Activated T-cell treated with anti-CD3 and anti-CD28 coated beads, Interleukin-2, amount 50 U/mL, for 24 hours (primary cell): Measurements from ENCODE around the gene IL36B.

Source experiments
- DNase-seq: peaks from one replicate; pipeline ENCODE4 v3.0.0-alpha.2; 2020
- H3K27ac Mint-ChIP-seq: 2 replicates; pipeline ENCODE4 v1.8.0; 2020; ENCODE audit warnings: mild to moderate bottlenecking, mixed read lengths
- H3K27me3 Mint-ChIP-seq: 2 replicates; pipeline ENCODE4 v1.8.0; 2020; ENCODE audit warnings: mixed read lengths
- H3K36me3 Mint-ChIP-seq: 2 replicates; pipeline ENCODE4 v1.8.0; 2020; ENCODE audit warnings: low read depth, mixed read lengths
- H3K4me1 Mint-ChIP-seq: 2 replicates; pipeline ENCODE4 v1.8.0; 2020; ENCODE audit warnings: low read depth, mixed read lengths
- H3K4me3 Mint-ChIP-seq: 2 replicates; pipeline ENCODE4 v1.8.0; 2020; ENCODE audit warnings: mild to moderate bottlenecking, moderate library complexity, mixed read lengths
- H3K9me3 Mint-ChIP-seq: 2 replicates; pipeline ENCODE4 v1.8.0; 2020; ENCODE audit warnings: mixed read lengths

IL36B gene

DNA sequence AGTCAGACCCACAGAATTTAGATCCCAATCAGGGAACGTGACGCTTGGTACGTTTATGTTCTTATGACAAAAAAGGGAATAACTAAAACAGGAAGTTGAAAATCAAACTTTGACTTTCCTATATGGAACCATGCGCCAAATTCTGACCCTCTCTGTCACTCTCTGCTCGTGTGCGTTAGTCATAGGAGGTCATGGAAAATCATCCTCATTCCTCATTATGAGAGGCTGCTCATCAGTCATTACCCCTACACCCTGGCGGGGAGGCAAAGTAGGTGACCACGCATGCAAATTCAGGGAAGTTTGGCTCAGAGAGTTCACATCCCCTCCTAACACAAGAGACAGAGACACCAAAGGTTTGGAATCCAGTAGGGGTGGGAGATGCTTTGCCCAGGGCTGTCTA, 30.6 kb upstream of the IL36B start:
- Mint-ChIP-seq H3K27ac (peak overlapping the region; percentile 77), H3K9me3 (no peaks in the 10 kb centered on the region), H3K4me3 (no peak overlapping the region), H3K36me3 (no peaks in the 10 kb centered on the region), H3K27me3 (no peaks in the 10 kb centered on the region), H3K4me1 (peaks cover 23% of the 10 kb centered on the region)
- DNase-seq = no peak

DNA sequence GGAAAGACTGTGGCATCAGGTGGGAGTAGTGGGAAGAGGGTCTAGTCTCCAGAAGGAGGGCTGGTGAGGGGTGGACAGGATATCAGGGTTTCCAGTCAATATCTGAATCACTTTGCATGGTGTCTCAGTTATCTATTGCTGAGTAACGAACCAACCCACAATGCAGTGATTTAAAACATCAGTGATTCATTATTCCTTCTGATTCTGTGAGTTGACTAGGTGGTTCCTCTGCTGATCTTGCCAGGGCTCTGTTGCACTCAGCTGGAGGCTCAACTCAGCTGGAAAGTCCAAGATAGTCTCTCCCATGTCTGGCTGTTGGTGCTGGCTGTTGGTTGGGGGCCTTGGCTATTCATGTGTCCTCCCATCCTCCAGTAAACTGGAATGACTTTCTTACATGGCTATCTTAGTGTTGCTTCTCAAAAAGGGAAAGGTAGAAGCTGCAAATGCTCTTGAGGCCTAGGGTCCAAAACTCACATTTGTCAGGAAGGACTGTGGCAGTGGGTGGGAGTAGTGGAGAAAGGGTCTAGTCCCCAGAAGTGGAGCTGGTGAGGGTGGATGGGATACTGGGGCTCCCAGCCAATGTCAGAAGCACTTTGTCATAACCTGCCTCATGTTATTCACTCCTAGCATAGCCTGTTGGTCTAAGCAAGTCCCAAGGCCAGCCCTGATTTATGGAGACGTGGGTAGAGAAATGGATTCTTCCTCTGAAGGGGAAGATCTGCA, 29.0 kb upstream of the IL36B start:
- Mint-ChIP-seq H3K27ac (no peak overlapping the region), H3K27me3 (no peaks in the 10 kb centered on the region)

DNA sequence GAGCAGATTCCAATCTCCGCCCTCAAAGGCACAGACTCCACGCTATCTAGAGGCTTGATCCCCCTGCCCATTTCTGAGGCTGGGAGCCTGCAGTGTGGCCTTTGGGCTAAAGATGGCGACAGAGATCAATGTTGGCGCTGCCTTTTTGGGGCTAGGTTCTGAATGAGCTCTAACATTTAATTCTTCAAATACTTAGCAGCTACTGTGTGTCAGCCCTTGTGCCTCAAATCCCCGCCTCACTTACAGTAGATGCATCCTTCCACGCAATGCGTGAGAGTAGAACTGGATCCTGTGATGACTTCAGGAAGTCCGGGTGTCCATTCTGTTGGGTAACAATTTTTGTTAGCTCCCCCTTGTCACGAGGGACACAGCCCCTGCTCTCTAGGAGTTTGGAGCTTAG, 27.5 kb upstream of the IL36B start:
- Mint-ChIP-seq H3K9me3 (no peaks in the 10 kb centered on the region), H3K27ac (no peak overlapping the region)
- DNase-seq = peak; percentile 75

More for the DNA sequence above, 29.0 kb upstream of the IL36B start:
- no peak for DNase-seq
- H3K9me3 Mint-ChIP-seq = no peaks in the 10 kb centered on the region
- H3K4me3 Mint-ChIP-seq = no peak overlapping the region
- peaks cover 23% of the 10 kb centered on the region for H3K4me1 Mint-ChIP-seq
- H3K36me3 Mint-ChIP-seq = no peaks in the 10 kb centered on the region

DNA sequence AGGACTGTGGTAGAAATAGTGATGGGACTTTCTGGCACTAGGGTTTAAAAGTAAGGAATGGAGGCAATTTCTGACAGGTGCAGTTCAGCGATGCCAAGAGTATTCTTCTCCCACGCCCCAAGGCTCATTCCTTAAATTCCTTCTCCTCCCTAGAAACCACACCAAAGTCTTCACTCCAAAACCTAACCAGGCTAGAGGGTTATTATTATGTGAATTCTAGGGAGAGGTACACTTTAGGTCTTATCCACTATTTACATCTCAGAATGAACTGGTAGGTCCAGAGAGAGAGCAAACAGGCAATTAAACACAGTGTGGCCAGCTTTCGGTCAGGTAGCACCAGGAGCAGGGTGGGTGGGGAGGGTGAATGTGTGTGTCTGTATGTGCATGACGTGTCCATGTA, 26.5 kb upstream of the IL36B start:
- no peak overlapping the region for H3K4me3 Mint-ChIP-seq
- no peaks in the 10 kb centered on the region for H3K36me3 Mint-ChIP-seq
- H3K27ac Mint-ChIP-seq = no peak overlapping the region
- H3K27me3 Mint-ChIP-seq = no peaks in the 10 kb centered on the region
- peaks cover 28% of the 10 kb centered on the region for H3K4me1 Mint-ChIP-seq
- H3K9me3 Mint-ChIP-seq = no peaks in the 10 kb centered on the region
- no peak for DNase-seq

More for the DNA sequence above, 27.5 kb upstream of the IL36B start:
- H3K27me3 Mint-ChIP-seq = no peaks in the 10 kb centered on the region
- H3K36me3 Mint-ChIP-seq = no peaks in the 10 kb centered on the region
- H3K4me1 Mint-ChIP-seq = peaks cover 26% of the 10 kb centered on the region
- no peak overlapping the region for H3K4me3 Mint-ChIP-seq

DNA sequence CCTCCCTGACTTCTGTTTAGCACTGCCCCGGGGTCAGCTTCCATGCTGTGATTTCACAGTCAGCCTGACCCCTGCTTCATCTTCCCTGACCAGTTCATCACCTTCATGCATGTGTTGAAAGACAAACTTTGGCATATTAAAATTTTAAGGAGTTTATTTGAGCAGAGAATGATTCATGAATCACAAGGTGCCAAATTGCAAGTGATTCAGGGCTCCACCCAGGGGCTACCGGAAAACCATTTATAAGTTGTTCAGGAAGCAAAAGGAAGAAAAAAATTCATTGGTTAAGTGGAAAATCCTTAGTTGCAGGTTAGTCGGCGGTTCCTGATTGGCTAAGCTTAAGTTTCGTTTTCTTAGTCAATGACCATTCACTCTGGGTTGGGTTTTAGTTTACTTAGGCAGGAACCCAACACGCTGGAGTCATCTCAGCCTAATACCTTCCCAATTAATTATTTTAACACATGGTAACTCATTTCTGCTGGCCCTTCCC, 25.7 kb upstream of the IL36B start:
- no peak for DNase-seq
- Mint-ChIP-seq H3K4me3 (no peak overlapping the region), H3K9me3 (no peaks in the 10 kb centered on the region), H3K27me3 (no peaks in the 10 kb centered on the region), H3K4me1 (peaks cover 23% of the 10 kb centered on the region), H3K36me3 (no peaks in the 10 kb centered on the region), H3K27ac (no peak overlapping the region)

DNA sequence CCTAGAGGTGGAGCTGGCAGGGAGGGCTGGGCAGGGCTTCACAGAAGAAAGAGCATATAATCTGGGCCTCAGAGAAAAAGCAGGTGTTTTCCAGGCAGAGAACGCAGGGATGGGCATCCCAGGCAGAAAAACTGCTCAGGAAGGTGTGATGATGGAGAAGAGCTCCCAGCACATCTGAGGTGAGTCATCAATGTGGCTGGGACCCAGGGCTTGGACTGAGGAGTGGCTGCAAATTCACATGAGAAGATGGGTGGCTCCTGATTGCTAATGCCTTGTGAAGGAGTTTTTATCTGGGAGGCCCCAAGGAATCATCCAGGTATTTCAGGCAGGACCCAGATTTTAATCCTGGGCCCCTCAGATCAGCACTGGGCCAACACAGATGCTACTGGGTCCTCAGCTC, 25.3 kb upstream of the IL36B start:
- peaks cover 18% of the 10 kb centered on the region for H3K4me1 Mint-ChIP-seq
- no peaks in the 10 kb centered on the region for H3K27me3 Mint-ChIP-seq
- no peaks in the 10 kb centered on the region for H3K9me3 Mint-ChIP-seq
- H3K4me3 Mint-ChIP-seq = no peak overlapping the region
- no peaks in the 10 kb centered on the region for H3K36me3 Mint-ChIP-seq
- H3K27ac Mint-ChIP-seq = no peak overlapping the region
- DNase-seq = no peak

DNA sequence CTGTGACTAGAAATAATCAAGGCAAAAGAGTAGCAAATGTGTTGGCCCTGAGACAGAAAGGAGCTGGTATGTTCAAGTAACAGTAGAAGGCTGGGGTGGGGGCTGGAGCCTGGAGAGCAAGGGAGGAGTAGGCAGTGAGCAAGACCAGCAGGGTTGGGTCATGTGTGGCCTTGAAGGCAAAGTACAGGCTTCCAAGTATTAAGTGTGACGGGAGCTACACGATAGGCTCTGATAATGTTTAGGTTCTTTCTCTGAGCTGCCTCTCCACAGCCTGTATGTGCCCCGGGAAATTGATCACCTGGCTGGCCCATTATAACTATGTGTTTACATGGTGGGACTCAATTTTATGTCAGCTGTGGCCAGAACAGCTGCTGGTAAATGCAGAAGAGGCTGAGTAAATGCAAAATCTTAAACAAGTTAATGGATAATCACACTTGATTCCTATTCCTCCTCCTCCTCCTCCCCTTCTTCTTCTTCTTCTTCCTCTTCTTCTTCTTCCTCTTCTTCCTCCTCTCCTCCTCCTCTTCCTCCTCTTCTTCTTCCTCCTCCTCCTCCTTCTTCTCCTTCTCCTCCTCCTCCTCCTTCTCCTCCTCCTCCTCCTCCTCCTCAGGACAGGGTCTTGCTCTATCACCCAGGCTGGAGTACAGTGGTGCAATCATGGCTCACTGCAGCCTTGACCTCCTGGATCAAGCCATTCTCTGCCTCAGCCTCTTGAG, 24.4 kb upstream of the IL36B start:
- H3K27me3 Mint-ChIP-seq = no peaks in the 10 kb centered on the region
- DNase-seq = no peak
- no peaks in the 10 kb centered on the region for H3K9me3 Mint-ChIP-seq
- no peaks in the 10 kb centered on the region for H3K36me3 Mint-ChIP-seq
- no peak overlapping the region for H3K4me3 Mint-ChIP-seq
- no peak overlapping the region for H3K27ac Mint-ChIP-seq
- H3K4me1 Mint-ChIP-seq = peaks cover 17% of the 10 kb centered on the region

DNA sequence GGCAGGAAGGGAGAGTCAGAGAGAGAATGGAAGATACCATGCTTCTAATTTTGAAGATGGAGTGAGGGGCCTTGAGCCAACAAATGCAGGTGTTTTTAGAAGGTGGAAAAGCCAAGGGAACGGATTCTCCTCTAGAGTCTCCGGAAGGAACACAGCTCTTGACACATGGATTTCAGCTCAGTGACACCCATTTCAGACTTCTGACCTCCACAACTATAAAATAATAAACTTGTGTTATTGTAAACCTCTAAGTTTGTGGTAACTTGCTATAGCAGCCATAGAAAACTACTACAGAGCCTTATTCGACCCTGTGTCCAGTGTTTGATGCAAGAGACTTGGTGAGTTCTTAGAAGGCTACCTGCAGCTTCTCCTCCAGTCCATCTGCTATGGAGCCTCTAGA, 22.9 kb upstream of the IL36B start:
- DNase-seq = no peak
- H3K9me3 Mint-ChIP-seq = no peaks in the 10 kb centered on the region
- H3K4me3 Mint-ChIP-seq = no peak overlapping the region
- H3K36me3 Mint-ChIP-seq = no peaks in the 10 kb centered on the region
- peaks cover 11% of the 10 kb centered on the region for H3K4me1 Mint-ChIP-seq
- H3K27ac Mint-ChIP-seq = no peak overlapping the region
- no peaks in the 10 kb centered on the region for H3K27me3 Mint-ChIP-seq

DNA sequence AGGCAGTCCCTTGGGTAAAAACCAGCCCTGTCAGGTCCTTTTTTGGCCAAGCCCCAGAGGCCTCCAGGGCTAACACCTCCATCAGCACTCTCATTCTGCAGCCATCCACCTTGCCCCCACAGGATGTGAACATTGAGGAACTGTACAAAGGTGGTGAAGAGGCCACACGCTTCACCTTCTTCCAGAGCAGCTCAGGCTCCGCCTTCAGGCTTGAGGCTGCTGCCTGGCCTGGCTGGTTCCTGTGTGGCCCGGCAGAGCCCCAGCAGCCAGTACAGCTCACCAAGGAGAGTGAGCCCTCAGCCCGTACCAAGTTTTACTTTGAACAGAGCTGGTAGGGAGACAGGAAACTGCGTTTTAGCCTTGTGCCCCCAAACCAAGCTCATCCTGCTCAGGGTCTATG, 22.4 kb upstream of the IL36B start:
- Mint-ChIP-seq H3K4me1 (peaks cover 9% of the 10 kb centered on the region), H3K9me3 (no peaks in the 10 kb centered on the region), H3K27me3 (no peaks in the 10 kb centered on the region), H3K4me3 (no peak overlapping the region), H3K27ac (no peak overlapping the region), H3K36me3 (no peaks in the 10 kb centered on the region)
- DNase-seq = no peak

DNA sequence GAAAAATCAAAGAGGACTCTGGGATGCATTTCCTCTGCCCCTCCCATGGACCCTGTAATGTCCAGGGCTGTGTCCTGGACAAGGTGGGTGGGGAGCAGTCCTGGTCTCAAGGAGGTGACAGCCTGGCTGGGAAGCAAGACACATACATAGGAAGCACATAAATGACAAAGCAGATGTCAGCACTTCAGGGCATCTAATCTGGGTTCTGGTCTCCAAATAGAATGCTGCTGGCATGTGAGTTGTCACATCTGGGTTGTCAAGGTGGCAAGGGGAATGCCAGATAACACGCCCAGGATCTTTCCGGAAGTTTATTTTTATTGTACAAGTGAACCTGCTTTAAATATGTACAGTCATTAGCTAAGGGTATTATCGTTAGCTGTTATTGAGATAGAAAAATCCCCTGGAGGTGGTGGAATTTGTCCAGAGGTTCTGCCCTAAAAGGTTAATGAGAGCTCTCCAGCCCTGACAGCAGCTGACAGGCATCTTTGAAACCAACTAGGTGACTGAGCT, 20.7 kb upstream of the IL36B start:
- Mint-ChIP-seq H3K4me3 (no peak overlapping the region), H3K27me3 (no peaks in the 10 kb centered on the region), H3K4me1 (peaks cover 10% of the 10 kb centered on the region), H3K36me3 (no peaks in the 10 kb centered on the region), H3K27ac (no peak overlapping the region), H3K9me3 (no peaks in the 10 kb centered on the region)
- no peak for DNase-seq

DNA sequence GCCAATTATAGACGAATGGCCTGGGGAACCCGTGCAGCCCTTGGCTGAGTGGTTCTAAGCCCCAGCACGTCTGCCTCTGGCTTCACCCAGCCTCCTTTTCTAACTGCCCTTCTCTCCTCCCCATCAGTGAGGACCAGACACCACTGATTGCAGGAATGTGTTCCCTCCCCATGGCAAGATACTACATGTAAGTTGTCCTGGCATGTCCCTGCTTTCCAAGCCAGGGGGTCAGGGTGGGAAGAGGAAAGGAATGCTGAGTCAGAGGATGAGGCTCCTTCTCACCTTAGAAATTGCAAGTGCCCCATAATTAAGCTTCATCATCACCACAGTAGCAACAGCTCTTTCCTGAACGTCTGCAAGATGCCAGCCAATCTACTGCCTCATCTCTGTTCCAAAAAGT, 19.9 kb upstream of the IL36B start:
- Mint-ChIP-seq H3K4me1 (peaks cover 11% of the 10 kb centered on the region), H3K36me3 (no peaks in the 10 kb centered on the region), H3K27ac (no peak overlapping the region), H3K27me3 (no peaks in the 10 kb centered on the region), H3K4me3 (no peak overlapping the region), H3K9me3 (no peaks in the 10 kb centered on the region)
- DNase-seq = no peak

DNA sequence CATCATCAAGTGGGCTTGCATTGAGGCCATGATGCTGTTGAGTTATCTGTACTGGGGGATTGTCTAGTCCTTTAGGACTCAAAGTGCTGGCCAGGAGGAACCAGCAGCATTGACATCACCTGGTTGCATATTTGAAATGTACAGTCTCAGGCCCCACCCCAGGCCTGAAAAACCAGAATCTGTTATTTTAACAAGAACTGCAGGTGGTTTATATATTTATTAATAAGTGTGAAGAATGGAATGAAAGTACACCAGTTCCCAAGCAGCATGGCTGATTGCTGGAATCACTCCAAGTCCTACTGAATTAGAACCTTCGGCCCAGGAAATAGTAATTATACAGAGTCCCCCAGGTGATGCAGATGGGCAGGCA, 17.9 kb upstream of the IL36B start:
- peaks cover 11% of the 10 kb centered on the region for H3K4me1 Mint-ChIP-seq
- no peaks in the 10 kb centered on the region for H3K36me3 Mint-ChIP-seq
- DNase-seq = no peak
- no peaks in the 10 kb centered on the region for H3K27me3 Mint-ChIP-seq
- H3K27ac Mint-ChIP-seq = no peak overlapping the region
- no peak overlapping the region for H3K4me3 Mint-ChIP-seq
- no peaks in the 10 kb centered on the region for H3K9me3 Mint-ChIP-seq

DNA sequence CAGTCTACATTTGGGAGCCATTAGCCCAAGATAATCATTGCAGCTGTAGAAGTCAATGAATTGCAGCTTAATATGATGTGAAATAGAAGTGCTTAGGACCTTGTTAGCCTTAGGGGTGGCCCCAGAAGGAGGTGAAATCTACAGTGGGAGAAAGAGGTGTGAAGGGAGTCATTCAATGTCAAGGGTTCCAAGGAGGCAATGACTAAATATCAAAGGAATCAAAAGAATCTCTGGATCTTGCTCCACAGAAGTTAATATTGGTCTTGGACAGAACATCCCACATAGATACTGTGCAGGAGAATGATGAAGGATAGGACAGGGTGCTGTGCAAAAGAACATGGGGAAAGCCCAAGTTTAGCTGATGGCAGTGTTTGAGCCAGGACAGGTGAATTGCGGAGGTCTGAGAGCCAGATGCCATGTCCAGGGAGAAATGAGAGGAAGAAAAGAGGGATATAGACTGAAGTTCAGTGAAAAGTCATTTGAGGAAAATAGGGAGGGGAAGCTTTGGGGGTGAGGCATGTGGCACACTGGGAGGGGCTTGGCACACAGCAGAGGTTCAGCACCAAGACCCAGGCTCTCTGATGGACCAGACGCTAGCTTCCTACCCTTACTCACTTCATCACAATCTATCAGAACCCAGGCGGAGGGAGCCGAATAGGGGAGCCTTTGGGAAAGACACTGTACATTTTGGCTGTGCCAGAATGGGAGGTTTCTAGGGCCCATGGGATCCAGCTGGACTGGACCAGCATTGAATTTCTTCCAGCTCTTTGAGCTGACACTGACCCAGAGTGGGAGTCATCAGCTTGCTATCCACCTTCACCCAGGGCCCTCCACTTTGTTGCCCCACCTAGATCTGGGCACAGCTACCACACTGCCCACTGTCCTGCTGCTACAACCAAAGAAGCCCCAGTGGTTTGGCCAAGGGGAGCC, 17.3 kb upstream of the IL36B start:
- Mint-ChIP-seq H3K4me1 (peaks cover 6% of the 10 kb centered on the region), H3K27me3 (no peaks in the 10 kb centered on the region), H3K36me3 (no peaks in the 10 kb centered on the region), H3K4me3 (no peak overlapping the region), H3K9me3 (no peaks in the 10 kb centered on the region), H3K27ac (no peak overlapping the region)
- DNase-seq = no peak

DNA sequence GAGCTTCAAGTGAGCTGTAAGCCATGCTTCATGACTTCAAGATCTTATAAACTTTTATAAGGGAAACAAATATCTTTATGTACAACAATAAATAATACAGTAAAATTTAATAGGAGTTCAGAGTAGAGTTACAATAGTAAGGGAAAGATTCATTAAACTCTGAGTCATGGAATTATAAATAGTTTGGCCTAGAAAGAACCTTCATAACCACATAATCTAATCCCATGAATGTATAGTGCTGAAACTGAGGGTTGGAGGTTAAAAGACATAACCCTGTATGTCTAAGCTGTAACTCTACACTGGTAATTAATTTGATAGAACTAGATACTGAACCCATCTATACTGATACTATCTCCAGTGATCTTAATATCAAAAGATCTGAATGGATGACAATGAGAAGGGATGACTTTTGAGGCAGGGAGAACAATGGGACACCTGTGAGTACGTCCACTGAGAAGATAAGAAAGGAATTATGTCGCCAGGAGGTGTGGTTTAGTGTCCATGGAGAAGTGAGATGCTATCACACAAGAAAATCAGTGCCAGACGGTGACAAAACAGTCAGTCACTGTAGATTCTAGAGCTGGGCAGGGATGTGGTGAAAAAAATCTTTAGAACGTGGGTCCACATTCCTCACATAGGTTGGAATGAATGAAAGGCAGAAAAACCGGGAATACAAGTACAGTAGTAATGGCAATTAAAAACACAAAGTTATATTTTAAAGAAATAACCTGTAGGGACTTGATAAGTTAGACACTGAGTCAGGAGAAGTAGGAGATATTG, 16.2 kb upstream of the IL36B start:
- Mint-ChIP-seq H3K4me3 (no peak overlapping the region), H3K27me3 (no peaks in the 10 kb centered on the region), H3K27ac (no peak overlapping the region), H3K9me3 (no peaks in the 10 kb centered on the region), H3K36me3 (no peaks in the 10 kb centered on the region), H3K4me1 (peaks cover 2% of the 10 kb centered on the region)
- no peak for DNase-seq
